Thymus (tissue), 11 donors: ENCODE data around the gene MACROH2A1. TPM values are rescaled to one million over a fixed set of nuclear protein-coding genes. Genes with fewer than 3 reads are reported as not detected.
A peak's percentile ranks its signal among the peaks of the same experiment; 100 is the strongest.

ENCODE experiments used
- DNase-seq, 9 donors: peaks; one replicate each; pipeline ENCODE4 v3.0.0-alpha.2; 2013; ENCODE audit warnings: low spot score in 9 of 9, low read depth in 6 of 9, missing footprints in 1 of 9
- H3K27ac ChIP-seq, 2 donors: one replicate each; pipeline ENCODE4 v1.5.1; 2013; ENCODE audit warnings: control low read depth in 1 of 2, low read depth in 1 of 2, low read length in 1 of 2, mild to moderate bottlenecking in 1 of 2, moderate library complexity in 1 of 2
- H3K27me3 ChIP-seq, 2 donors: one replicate each; pipeline ENCODE4 v1.5.1; 2013; ENCODE audit warnings: low read length in 1 of 2; ENCODE audit not compliant: control insufficient read depth in 2 of 2, insufficient read depth in 1 of 2
- H3K36me3 ChIP-seq, 2 donors: one replicate each; pipeline ENCODE4 v1.5.1; 2013; ENCODE audit warnings: low read length in 1 of 2, mild to moderate bottlenecking in 1 of 2, moderate library complexity in 1 of 2; ENCODE audit not compliant: control insufficient read depth in 2 of 2, insufficient read depth in 2 of 2
- H3K4me1 ChIP-seq, 2 donors: one replicate each; pipeline ENCODE4 v1.5.1; 2013; ENCODE audit warnings: low read length in 2 of 2; ENCODE audit not compliant: control insufficient read depth in 2 of 2, insufficient read depth in 2 of 2
- H3K4me3 ChIP-seq, 2 donors: one replicate each; pipeline ENCODE4 v1.5.1; 2013; ENCODE audit warnings: low read length in 2 of 2, control low read depth in 1 of 2, mild to moderate bottlenecking in 1 of 2
- H3K9me3 ChIP-seq, 2 donors: one replicate each; pipeline ENCODE4 v1.5.1; 2013; ENCODE audit warnings: low read length in 1 of 2, mild to moderate bottlenecking in 1 of 2; ENCODE audit not compliant: control insufficient read depth in 2 of 2, insufficient read depth in 1 of 2
- WGBS: extraction: QIAGEN DNeasy Blood & Tissue Kit; methylation state at CpG from one replicate; pipeline ENCODE4 v1.1.7; 2013; 5-methylcytosine and 5-hydroxymethylcytosine counted together
- polyA plus RNA-seq: library from polyadenylated mRNA; stranded (reverse); fragments of 200-250 nt; gene quantifications from one replicate; pipeline ENCODE4 v1.2.3, GENCODE V29; 2013
- total RNA-seq: library from RNA; stranded (reverse); fragments of 120-200 nt; gene quantifications from one replicate; pipeline ENCODE4 v1.2.4, GENCODE V29; 2013
- donor health status: healthy.

MACROH2A1 gene
- total and polyA plus RNA-seq, 2 donors, result 206 to 244 TPM

DNA sequence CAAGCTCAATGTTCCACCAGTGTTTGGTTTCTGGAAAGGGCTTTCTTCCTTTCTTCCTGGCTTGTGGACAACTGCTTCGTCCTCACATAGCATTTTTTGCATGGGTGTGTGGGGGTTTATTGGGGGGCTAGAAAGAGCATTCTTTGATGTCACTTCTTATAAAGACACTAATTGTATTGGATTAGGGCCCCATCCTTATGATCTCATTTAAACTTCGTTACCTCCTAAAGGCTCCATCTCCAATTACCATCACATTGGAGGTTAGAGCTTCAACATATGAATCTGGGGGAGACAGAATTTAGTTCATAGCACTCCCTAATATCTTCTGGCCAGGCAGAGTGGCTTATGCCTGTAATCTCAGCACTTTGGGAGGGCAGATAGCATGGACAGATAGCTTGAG is 6.1 kb upstream of the MACROH2A1 start:
- no peak for DNase-seq
- WGBS, result 99% methylated on average over 2 of the region's 2 CpGs

GRCh38 chr5:135402031-135402430 is 3.0 kb upstream of the MACROH2A1 start:
- DNase-seq, result no peak
- no peaks in the 10 kb centered on the region for H3K27me3 ChIP-seq
- 97% methylated on average over 2 of the region's 2 CpGs for WGBS
- no peaks in the 10 kb centered on the region for H3K36me3 ChIP-seq
- H3K27ac ChIP-seq, result no peak overlapping the region
- H3K4me1 ChIP-seq, result peaks cover 15 to 18% of the 10 kb centered on the region in 2 donors
- H3K9me3 ChIP-seq, result no peaks in the 10 kb centered on the region
- H3K4me3 ChIP-seq, result no peak overlapping the region

More for the DNA sequence above, 6.1 kb upstream of the MACROH2A1 start:
- Histone ChIP-seq H3K4me3 (no peak overlapping the region), H3K9me3 (no peaks in the 10 kb centered on the region), H3K27ac (no peak overlapping the region), H3K27me3 (no peaks in the 10 kb centered on the region), H3K36me3 (no peaks in the 10 kb centered on the region), H3K4me1 (peaks cover under 1 to 4% of the 10 kb centered on the region in 2 donors)

DNA sequence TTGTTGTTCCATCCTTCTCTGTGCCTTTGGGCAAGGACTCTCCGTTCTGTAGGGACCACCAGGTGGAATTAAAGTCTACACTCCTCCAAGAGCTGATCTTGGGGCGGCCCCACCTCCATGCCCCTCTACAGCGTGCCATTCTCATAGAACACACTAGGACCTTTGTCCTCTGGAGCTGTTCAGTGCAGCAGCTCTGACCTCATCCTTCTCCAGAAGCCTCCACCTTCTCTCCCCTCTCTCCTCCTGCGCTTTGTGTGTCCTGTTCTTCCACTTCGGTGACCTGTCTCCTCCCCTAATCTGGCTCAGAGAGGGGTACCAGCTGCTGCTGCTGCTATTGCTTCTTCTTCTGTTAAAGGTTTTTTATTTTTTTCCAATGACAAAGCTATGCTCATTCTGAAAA is 1.8 kb upstream of the MACROH2A1 start:
- Histone ChIP-seq H3K4me3 (no peak overlapping the region), H3K36me3 (peaks cover 0 to 4% of the 10 kb centered on the region in 2 donors), H3K4me1 (peaks cover 21 to 30% of the 10 kb centered on the region in 2 donors), H3K9me3 (no peaks in the 10 kb centered on the region), H3K27ac (no peak overlapping the region), H3K27me3 (no peaks in the 10 kb centered on the region)
- WGBS, result 81% methylated on average over 5 of the region's 5 CpGs
- no peak for DNase-seq

DNA sequence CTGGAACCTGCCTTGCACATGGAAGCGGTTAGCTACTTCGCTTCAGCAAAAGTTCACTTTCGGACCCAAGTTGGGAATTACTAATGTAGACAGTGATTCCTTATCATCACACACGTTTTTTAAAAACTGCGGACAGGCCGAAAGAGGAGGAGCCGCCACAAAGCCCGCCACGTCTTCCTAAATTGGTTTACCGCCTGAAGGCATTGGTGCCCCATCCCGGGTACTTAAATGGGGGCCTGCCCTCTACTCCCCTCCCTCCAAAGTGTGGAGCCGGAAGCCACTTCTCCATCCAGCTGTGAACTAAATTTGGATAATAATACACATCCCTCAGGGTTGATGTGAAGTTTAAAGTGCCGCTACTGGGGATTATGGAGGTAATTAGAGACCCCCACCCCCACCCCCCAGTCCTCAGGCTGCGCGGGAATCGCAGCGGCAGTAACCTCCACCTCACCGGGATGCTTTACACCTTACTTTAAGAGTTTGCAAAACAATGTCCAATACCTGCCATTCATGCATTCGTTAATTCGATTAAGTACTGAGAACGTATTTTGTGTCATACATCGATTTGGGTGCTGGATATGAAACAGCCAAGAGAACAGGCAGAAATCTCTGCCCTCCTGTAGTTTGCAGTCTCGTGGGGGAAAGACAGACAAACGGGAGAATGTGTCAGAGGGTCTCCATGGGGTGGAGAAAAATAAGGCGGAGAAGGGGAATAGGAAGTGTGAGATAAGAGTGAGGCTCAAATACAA is 937 bp upstream of the MACROH2A1 start:
- DNase-seq, result no peak
- H3K27ac ChIP-seq, result peak overlapping the region; percentile 74 to 83
- H3K27me3 ChIP-seq, result no peaks in the 10 kb centered on the region
- peak overlapping the region; percentile 63 to 87 for H3K4me3 ChIP-seq
- WGBS, result 21% methylated on average over 25 of the region's 25 CpGs
- H3K4me1 ChIP-seq, result peaks cover 21 to 31% of the 10 kb centered on the region in 2 donors
- no peaks in the 10 kb centered on the region for H3K9me3 ChIP-seq
- peaks cover 0 to 4% of the 10 kb centered on the region in 2 donors for H3K36me3 ChIP-seq

- Histone ChIP-seq H3K27ac (peak overlapping the region; percentile 71 to 83), H3K36me3 (peaks cover 3 to 6% of the 10 kb centered on the region in 2 donors), H3K4me3 (peak overlapping the region; percentile 63 to 87), H3K27me3 (no peaks in the 10 kb centered on the region), H3K9me3 (no peaks in the 10 kb centered on the region), H3K4me1 (peaks cover 21 to 45% of the 10 kb centered on the region in 2 donors)
- WGBS, result under 1% methylated on average over 43 of the region's 43 CpGs
- DNase-seq, result peak in 7 of 9 donors; percentile 20 to 65 (median 28)
These were observed 724 bp downstream of the MACROH2A1 start for GRCh38 chr5:135398160-135398854.

GRCh38 chr5:135397084-135397483 is 1.9 kb downstream of the MACROH2A1 start:
- H3K9me3 ChIP-seq, result no peaks in the 10 kb centered on the region
- H3K4me1 ChIP-seq, result peaks cover 21 to 48% of the 10 kb centered on the region in 2 donors
- peak overlapping the region in 1 of 2 donors; percentile 19 for H3K27ac ChIP-seq
- peaks cover 7 to 18% of the 10 kb centered on the region in 2 donors for H3K36me3 ChIP-seq
- H3K27me3 ChIP-seq, result no peaks in the 10 kb centered on the region
- 58% methylated on average over 5 of the region's 5 CpGs for WGBS
- no peak overlapping the region for H3K4me3 ChIP-seq
- no peak for DNase-seq

DNA sequence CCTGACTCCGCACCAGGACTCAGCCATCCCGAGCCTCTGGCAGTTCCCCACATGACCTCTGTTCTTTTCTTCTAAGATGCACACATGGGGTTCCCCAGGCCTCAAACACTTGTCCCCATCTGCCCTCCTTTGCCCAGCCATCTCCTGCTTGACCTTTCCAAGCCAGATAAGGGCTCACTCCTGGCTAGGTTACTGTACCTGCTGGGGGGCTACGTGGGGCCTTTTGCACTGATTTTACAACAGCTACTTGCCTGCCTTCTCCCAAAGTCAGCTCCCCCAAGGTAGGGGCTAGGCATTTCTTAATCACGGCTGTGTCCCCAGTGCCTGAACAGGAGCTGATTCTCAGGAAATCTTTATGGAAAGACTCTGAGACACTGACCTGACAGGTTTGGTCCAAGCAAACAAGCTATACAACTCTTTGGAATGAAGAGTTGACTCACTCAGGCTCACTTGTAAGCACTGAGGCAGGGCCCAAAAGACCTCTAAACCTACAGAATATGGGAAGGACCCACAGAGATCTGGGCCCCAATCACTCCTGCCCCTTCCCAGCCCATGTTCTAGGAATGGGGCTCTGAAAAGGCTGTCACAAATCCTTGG is 2.5 kb downstream of the MACROH2A1 start:
- peak overlapping the region in 1 of 2 donors; percentile 19 for H3K27ac ChIP-seq

DNA sequence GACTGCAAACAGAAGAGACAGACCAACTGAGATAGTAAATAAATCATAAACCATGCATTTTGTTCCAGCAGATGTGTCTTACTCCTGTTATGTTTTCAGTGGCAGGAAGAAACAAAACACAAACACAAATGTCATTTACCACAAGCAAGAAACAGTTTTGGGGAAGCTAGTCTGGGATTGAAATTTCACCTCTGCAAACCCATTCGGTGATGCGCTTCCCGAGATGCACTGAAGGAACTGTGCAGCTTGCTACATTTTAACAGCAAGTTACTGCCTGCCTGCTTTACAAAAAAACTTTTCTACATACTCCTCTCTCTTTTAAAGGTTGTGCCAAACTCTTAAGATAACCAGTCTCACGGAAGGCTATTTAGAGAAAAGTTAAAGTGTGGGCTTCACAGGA is 3.2 kb downstream of the MACROH2A1 start:
- DNase-seq, result no peak
- Histone ChIP-seq H3K27me3 (no peaks in the 10 kb centered on the region), H3K4me1 (peaks cover 21 to 58% of the 10 kb centered on the region in 2 donors), H3K27ac (no peak overlapping the region), H3K36me3 (peaks cover 14 to 26% of the 10 kb centered on the region in 2 donors), H3K9me3 (no peaks in the 10 kb centered on the region), H3K4me3 (no peak overlapping the region)
- 19% methylated on average over 4 of the region's 4 CpGs for WGBS

More for the DNA sequence above, 2.5 kb downstream of the MACROH2A1 start:
- Histone ChIP-seq H3K27me3 (no peaks in the 10 kb centered on the region), H3K4me1 (peaks cover 21 to 52% of the 10 kb centered on the region in 2 donors), H3K36me3 (peaks cover 10 to 19% of the 10 kb centered on the region in 2 donors), H3K4me3 (no peak overlapping the region), H3K9me3 (no peaks in the 10 kb centered on the region)
- no peak for DNase-seq
- 52% methylated on average over 4 of the region's 4 CpGs for WGBS

GRCh38 chr5:135395451-135395850 is 3.6 kb downstream of the MACROH2A1 start:
- H3K27me3 ChIP-seq, result no peaks in the 10 kb centered on the region
- H3K4me3 ChIP-seq, result no peak overlapping the region
- H3K27ac ChIP-seq, result no peak overlapping the region
- peaks cover 21 to 57% of the 10 kb centered on the region in 2 donors for H3K4me1 ChIP-seq
- DNase-seq, result no peak
- H3K9me3 ChIP-seq, result no peaks in the 10 kb centered on the region
- 73% methylated on average over 5 of the region's 5 CpGs for WGBS
- peaks cover 14 to 26% of the 10 kb centered on the region in 2 donors for H3K36me3 ChIP-seq
